Mucosa of descending colon (tissue), 3 donors: Measurements from ENCODE around the gene PDGFB. TPM values are rescaled to one million over a fixed set of nuclear protein-coding genes. Genes with fewer than 3 reads are reported as not detected.

Experiments used
- ATAC-seq: fragments of 200-7000 bp; cut with Tn5 transposase; one replicate; pipeline ENCODE4 v1.9.1; 2020; ENCODE audit warnings: mild to moderate bottlenecking, moderate library complexity
- DNase-seq, 3 donors: peaks; one replicate each; pipeline ENCODE4 v3.0.0-alpha.2; 2020
- H3K36me3 ChIP-seq: fragments of 200-600 bp; one replicate; pipeline ENCODE4 v1.8.0; 2021; ENCODE audit warnings: low read depth, mild to moderate bottlenecking
- H3K4me1 ChIP-seq: fragments of 200-600 bp; one replicate; pipeline ENCODE4 v1.8.0; 2021; ENCODE audit warnings: low read depth, mild to moderate bottlenecking
- H3K4me3 ChIP-seq: fragments of 200-600 bp; one replicate; pipeline ENCODE4 v1.8.0; 2021; ENCODE audit warnings: mild to moderate bottlenecking
- H3K9me3 ChIP-seq: fragments of 200-600 bp; one replicate; pipeline ENCODE4 v1.8.0; 2021; ENCODE audit warnings: mild to moderate bottlenecking
- intact Hi-C, 2 donors: fragments of 100-400 bp; cut with DNase I in 1 of 2; cut with micrococcal nuclease in 1 of 2; formaldehyde crosslinking; loops; one replicate each; pipeline versions ENCODE4 v1.11.0 to v1.11.1; 2022; cut with DNase I, micrococcal nuclease
- total RNA-seq, 3 donors: library from RNA; stranded (reverse); fragmentation: NEBNext Ultra II Directional in 2 of 3; extraction: Animal tissue kit (Norgen Biotek cat#: 25700) in 2 of 3; gene quantifications; one replicate each; pipeline versions ENCODE4 v1.2.1 to v1.2.4, GENCODE V29; 2021 to 2023
- TF ChIP-seq, protein P1 (sequence below): fragments of 200-600 bp; IDR thresholded peaks from one replicate; pipeline ENCODE4 v1.8.0; 2022; ENCODE audit warnings: antibody characterized with exemption, mild to moderate bottlenecking
- donor health status: DM: no; HTN: no; CAD: no; lungs with moderate emphysema.
- donor health status: DM: no; HTN: no; CAD: no.
- donor health status: DM: no; HTN: yes; CAD: no.

The PDGFB gene
- total RNA-seq, 3 donors from 2014 or later: 1.8 to 16.6 (median 5.4) TPM

GRCh38 chr22:39232806-39233709 is 11.7 kb downstream of the PDGFB start:
- TF ChIP-seq, protein P1, sequence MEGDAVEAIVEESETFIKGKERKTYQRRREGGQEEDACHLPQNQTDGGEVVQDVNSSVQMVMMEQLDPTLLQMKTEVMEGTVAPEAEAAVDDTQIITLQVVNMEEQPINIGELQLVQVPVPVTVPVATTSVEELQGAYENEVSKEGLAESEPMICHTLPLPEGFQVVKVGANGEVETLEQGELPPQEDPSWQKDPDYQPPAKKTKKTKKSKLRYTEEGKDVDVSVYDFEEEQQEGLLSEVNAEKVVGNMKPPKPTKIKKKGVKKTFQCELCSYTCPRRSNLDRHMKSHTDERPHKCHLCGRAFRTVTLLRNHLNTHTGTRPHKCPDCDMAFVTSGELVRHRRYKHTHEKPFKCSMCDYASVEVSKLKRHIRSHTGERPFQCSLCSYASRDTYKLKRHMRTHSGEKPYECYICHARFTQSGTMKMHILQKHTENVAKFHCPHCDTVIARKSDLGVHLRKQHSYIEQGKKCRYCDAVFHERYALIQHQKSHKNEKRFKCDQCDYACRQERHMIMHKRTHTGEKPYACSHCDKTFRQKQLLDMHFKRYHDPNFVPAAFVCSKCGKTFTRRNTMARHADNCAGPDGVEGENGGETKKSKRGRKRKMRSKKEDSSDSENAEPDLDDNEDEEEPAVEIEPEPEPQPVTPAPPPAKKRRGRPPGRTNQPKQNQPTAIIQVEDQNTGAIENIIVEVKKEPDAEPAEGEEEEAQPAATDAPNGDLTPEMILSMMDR: no peak
- ATAC-seq: no peak
- no peak for DNase-seq
- Histone ChIP-seq H3K4me3 (no peak overlapping the region), H3K9me3 (no peaks in the 10 kb centered on the region), H3K36me3 (no peaks in the 10 kb centered on the region), H3K4me1 (peaks cover 27% of the 10 kb centered on the region)
- intact Hi-C loops: no loop called here

DNA sequence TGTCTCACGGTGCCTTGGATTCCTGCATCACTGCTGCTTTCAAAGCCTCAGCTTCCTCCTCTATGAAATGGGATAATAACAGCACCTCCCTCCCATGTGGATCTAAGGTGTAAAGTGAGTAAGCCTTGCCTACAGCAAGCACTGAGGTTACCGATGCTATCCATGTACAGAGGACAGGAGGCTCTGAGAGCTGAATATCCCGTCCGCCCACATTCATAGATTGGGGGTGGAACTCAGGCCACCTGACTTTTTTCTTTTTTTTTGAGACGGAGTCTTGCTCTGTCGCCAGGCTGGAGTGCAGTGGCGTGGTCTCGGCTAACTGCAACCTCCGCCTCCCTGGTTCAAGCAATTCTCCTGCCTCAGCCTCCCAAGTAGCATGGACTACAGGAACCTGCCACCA is 12.5 kb downstream of the PDGFB start:
- Histone ChIP-seq H3K4me3 (no peak overlapping the region), H3K36me3 (no peaks in the 10 kb centered on the region), H3K4me1 (peaks cover 19% of the 10 kb centered on the region), H3K9me3 (no peaks in the 10 kb centered on the region)
- ATAC-seq (no peak), DNase-seq (no peak)
- TF ChIP-seq, protein P1: no peak
- intact Hi-C loops: no loop called here

DNA sequence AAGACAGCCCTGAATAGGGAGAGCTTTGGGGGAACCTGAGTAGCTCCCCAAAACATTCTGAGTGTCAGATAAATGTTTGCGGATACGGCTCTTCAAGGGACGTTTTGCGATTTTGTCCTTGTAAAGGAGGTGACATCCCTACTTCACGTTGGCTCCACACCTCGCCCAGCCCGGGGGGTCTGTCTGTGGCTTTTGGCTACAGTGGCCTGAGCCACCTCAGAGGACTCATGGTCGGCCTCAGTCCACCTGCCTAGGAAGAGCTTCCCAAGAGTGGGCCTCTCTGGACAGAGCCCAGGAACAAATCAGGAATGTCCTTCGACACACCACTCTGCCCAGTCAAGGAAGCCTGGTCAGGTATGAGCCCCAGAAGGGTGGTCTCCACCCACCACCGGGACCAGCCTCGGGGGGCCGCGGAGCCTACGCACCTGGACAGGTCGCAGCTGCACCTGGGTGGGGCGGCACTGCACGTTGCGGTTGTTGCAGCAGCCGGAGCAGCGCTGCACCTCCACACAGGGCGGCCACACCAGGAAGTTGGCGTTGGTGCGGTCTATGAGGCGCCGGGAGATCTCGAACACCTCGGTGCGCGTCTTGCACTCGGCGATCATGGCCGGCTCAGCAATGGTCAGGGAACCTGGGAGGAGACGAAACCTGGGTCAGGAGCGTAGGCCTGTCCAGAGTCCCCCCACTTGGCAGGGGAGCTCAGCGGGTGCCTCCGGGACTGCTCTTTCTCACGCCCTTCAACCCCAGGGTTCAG is 13.4 kb downstream of the PDGFB start:
- ATAC-seq: no peak
- peaks cover 13% of the 10 kb centered on the region for H3K4me1 ChIP-seq
- TF ChIP-seq, protein P1: no peak
- no peaks in the 10 kb centered on the region for H3K9me3 ChIP-seq
- DNase-seq: no peak
- intact Hi-C loops: no loop called here
- no peaks in the 10 kb centered on the region for H3K36me3 ChIP-seq
- no peak overlapping the region for H3K4me3 ChIP-seq

DNA sequence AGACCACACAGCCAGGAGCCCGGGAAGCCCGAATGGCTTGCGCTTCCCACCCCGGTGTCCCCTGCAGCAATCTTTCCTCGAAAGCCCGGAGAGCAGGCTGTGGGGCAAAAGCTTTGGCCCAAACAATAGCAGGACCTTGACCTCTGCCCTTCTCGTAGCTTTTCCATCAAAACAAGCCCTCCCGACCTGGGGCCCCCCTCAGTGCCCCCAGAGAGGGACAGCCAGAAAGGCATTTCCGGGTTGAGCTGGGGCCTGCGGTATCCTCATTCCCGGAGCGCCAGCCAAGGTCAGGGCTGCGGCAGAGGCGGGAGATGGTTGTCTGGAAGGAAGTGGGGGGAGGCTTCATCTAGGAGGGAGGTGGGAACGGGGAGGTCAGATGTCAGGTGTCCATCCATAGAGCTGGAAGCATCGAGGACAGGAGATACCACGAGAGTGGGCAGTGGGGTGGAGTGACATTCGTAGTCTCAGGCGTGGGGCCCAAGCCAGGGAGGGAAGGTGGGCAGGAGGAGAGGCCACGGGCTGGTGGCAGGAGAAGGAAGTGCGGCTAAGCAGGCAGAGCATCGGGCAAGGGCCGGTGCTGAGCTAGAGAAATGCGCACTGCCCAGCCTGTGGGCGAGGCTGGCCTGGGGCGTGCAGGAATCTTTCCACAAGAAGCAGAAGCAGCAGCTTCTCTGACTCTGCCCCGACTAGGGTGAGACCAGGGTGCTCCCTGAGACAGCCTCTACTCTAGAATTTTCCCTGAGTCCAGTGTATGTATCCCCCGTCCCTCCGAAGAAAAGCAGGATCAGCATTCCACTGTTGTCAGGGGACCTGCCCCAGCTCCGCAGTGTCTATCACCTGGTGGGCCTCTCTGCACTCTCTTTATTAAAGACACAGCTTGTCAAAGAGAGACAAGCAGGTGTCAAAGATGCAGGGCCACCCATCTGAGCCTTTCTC is 14.3 kb downstream of the PDGFB start:
- no peak overlapping the region for H3K4me3 ChIP-seq
- no peak for ATAC-seq

More for the DNA sequence above, 14.3 kb downstream of the PDGFB start:
- Histone ChIP-seq H3K9me3 (no peaks in the 10 kb centered on the region), H3K36me3 (no peaks in the 10 kb centered on the region), H3K4me1 (peaks cover 6% of the 10 kb centered on the region)
- no peak for DNase-seq
- intact Hi-C loops: no loop called here
- TF ChIP-seq, protein P1: no peak
